GM12864 (cell line): ENCODE measurements around the gene ASCC3.
"Not testable (repeated sequence)": the region's sequence is repeated elsewhere in the genome, so short reads cannot be mapped to it uniquely, and the experiment has no call there.

Experiments used
- DNase-seq: peaks from one replicate; pipeline ENCODE4 v3.0.0-alpha.2; 2011; ENCODE audit warnings: low read depth
- H3K4me3 ChIP-seq: 2 replicates; pipeline ENCODE4 v1.5.1; 2011; ENCODE audit warnings: mild to moderate bottlenecking, low read depth, low read length, control low read depth
- CTCF ChIP-seq: IDR thresholded peaks from 2 replicates; pipeline ENCODE4 v1.5.1; 2011; ENCODE audit warnings: low read depth, mild to moderate bottlenecking, moderate library complexity, low read length, control low read depth, inconsistent platforms; ENCODE audit errors: missing control alignments

The ASCC3 gene

GRCh38 chr6:100785982-100786381 lies 95.1 kb downstream of the ASCC3 start:
- no peak overlapping the region for H3K4me3 ChIP-seq
- TF ChIP-seq CTCF, result no peak
- no peak for DNase-seq

- no peak for TF ChIP-seq CTCF
- no peak for DNase-seq
- no peak overlapping the region for H3K4me3 ChIP-seq
Measured at GRCh38 chr6:100780648-100781047, 100.5 kb downstream of the ASCC3 start.

GRCh38 chr6:100775667-100776066 lies 105.5 kb downstream of the ASCC3 start:
- no peak for TF ChIP-seq CTCF
- no peak for DNase-seq
- no peak overlapping the region for H3K4me3 ChIP-seq

GRCh38 chr6:100774681-100775080 lies 106.4 kb downstream of the ASCC3 start:
- no peak for DNase-seq
- no peak for TF ChIP-seq CTCF

GRCh38 chr6:100768816-100769351 lies 112.2 kb downstream of the ASCC3 start:
- TF ChIP-seq CTCF, result no peak
- no peak for DNase-seq
- H3K4me3 ChIP-seq, result no peak overlapping the region

More at GRCh38 chr6:100774681-100775080, 106.4 kb downstream of the ASCC3 start:
- H3K4me3 ChIP-seq, result no peak overlapping the region

- H3K4me3 ChIP-seq, result no peak overlapping the region
- no peak for TF ChIP-seq CTCF
Measured at GRCh38 chr6:100763617-100764241, 117.4 kb downstream of the ASCC3 start.

GRCh38 chr6:100761841-100762240 lies 119.3 kb downstream of the ASCC3 start:
- TF ChIP-seq CTCF, result no peak
- no peak overlapping the region for H3K4me3 ChIP-seq
- no peak for DNase-seq

More at GRCh38 chr6:100763617-100764241, 117.4 kb downstream of the ASCC3 start:
- DNase-seq, result no peak

- DNase-seq, H3K4me3 ChIP-seq: not testable (repeated sequence)
Measured at GRCh38 chr6:100758386-100758785, 122.7 kb downstream of the ASCC3 start.
